ENCODE data around the gene LRRC1. TPM values are rescaled to one million over a fixed set of nuclear protein-coding genes. Genes with fewer than 3 reads are reported as not detected.

LRRC1 gene
- total and polyA plus RNA-seq, 8 donors: 8.6 to 16.4 (median 10.3) TPM

DNA sequence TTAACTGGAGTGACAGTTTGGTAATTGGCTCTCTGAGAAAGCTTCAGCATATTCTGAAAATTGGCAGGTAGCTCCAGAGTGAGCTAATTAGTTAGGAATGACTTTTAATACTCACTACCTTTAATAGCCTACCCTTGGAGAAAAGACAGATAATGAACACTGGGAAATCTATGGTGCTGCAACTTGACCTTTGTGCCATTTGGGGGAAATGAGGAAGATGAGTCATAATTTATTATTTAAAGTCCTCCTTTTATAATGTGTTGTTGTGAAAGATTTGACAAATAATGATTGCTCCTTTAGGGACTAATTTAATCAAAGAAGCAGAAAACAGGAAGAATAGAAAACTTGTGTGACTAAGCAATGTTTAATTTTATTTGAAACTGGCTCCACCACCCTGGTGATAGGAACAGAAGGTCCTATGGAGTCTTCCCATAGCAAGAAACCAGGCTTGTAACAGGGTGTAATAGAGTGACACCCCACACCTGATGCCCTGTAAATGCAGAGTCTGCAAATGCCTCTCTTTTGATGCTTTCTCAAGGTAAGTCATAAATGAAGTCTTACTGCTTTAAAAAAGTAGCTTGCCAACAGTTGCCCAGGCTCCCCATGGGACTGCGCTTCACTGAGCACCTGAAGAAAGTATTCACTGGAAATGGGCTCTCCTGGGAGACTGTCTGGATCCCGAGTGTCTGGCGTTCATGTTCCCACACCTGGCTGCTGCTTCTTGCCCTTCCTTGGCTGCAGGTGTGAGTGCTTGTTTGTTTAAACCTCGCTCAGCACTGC lies 134.4 kb downstream of the LRRC1 start:
- no peaks in the 10 kb centered on the region for H3K36me3 ChIP-seq
- intact Hi-C loops (cut with DNase I): no loop called here
- no peak overlapping the region for H3K27ac ChIP-seq
- TF ChIP-seq, protein P1, sequence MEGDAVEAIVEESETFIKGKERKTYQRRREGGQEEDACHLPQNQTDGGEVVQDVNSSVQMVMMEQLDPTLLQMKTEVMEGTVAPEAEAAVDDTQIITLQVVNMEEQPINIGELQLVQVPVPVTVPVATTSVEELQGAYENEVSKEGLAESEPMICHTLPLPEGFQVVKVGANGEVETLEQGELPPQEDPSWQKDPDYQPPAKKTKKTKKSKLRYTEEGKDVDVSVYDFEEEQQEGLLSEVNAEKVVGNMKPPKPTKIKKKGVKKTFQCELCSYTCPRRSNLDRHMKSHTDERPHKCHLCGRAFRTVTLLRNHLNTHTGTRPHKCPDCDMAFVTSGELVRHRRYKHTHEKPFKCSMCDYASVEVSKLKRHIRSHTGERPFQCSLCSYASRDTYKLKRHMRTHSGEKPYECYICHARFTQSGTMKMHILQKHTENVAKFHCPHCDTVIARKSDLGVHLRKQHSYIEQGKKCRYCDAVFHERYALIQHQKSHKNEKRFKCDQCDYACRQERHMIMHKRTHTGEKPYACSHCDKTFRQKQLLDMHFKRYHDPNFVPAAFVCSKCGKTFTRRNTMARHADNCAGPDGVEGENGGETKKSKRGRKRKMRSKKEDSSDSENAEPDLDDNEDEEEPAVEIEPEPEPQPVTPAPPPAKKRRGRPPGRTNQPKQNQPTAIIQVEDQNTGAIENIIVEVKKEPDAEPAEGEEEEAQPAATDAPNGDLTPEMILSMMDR (IDR thresholded peaks at IDR 0.05): no peak
- no peaks in the 10 kb centered on the region for H3K9me3 ChIP-seq
- ATAC-seq (no peak), DNase-seq (no peak)
- H3K27me3 ChIP-seq: no peaks in the 10 kb centered on the region
- no peak overlapping the region for H3K4me3 ChIP-seq
- H3K4me1 ChIP-seq: peaks cover 3% of the 10 kb centered on the region in 2 donors

DNA sequence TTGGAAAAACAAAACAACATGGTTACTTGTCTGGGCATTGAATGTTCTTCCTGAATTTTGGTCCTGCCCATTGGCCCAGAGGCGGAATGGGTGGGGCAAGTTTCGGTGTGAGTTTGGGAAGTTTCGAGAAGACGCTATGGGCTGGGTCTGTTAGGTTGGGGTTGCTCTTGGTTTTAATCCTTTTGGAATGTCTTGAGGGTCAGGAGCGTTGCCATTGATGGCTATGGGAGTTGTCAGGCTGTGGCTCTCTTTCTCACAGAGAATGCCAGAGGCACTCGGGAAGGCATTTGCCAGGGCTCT lies 135.0 kb downstream of the LRRC1 start:
- ATAC-seq: no peak
- H3K27ac ChIP-seq: no peak overlapping the region
- DNase-seq: no peak
- no peaks in the 10 kb centered on the region for H3K27me3 ChIP-seq
- H3K4me1 ChIP-seq: peaks cover 3% of the 10 kb centered on the region in 2 donors
- no peak overlapping the region for H3K4me3 ChIP-seq
- intact Hi-C loops (cut with DNase I): no loop called here
- H3K36me3 ChIP-seq: no peaks in the 10 kb centered on the region
- TF ChIP-seq, protein P1 (IDR thresholded peaks at IDR 0.05): no peak
- H3K9me3 ChIP-seq: no peaks in the 10 kb centered on the region

DNA sequence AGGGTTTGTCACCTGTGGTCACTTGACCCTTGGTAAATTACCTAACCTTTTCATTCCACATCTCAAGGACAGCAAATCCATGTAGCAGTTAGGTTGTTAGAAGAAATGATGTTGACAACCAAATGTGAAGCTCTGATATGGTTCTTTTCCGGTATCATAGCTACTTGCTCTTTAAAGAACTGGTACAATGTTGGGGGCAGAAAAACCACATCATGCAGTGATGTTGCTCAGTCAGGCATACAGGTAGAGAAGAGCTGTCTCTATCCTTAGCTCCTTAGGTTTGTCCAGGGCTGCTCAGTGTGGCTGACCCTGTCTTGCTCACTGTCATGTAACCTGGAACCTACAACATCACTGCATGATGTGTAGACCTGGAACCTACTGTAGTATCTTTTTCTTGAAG lies 135.5 kb downstream of the LRRC1 start:
- Histone ChIP-seq H3K9me3 (no peaks in the 10 kb centered on the region), H3K4me3 (no peak overlapping the region), H3K4me1 (peaks cover 3% of the 10 kb centered on the region in 2 donors), H3K27ac (no peak overlapping the region), H3K36me3 (no peaks in the 10 kb centered on the region), H3K27me3 (no peaks in the 10 kb centered on the region)
- intact Hi-C loops (cut with DNase I): no loop called here
- DNase-seq (no peak), ATAC-seq (no peak)
- TF ChIP-seq, protein P1 (IDR thresholded peaks at IDR 0.05): no peak

DNA sequence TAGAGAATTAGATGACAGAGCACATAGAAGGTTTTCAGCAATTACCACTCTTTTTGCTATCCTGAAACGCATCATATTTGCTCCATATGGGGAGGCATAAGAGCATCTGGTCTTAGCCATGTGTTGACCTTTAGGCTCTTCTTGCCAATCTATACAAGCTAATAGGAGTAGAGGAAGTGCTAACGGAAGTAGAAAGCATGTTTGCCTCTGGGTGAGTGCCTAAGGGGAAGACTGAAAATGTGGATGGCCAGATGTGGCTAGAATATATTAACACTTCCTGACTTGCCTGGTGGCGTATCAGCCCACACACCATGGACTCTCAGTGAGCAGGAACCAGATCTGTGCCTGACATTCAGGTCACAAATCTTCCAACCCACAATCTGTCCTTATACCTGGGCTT lies 136.3 kb downstream of the LRRC1 start:
- no peaks in the 10 kb centered on the region for H3K36me3 ChIP-seq
- H3K4me3 ChIP-seq: no peak overlapping the region
- TF ChIP-seq, protein P1 (IDR thresholded peaks at IDR 0.05): no peak
- no peaks in the 10 kb centered on the region for H3K27me3 ChIP-seq
- intact Hi-C loops (cut with DNase I): no loop called here
- H3K4me1 ChIP-seq: peaks cover 3% of the 10 kb centered on the region in 2 donors
- DNase-seq (no peak), ATAC-seq (no peak)
- no peaks in the 10 kb centered on the region for H3K9me3 ChIP-seq
- no peak overlapping the region for H3K27ac ChIP-seq

DNA sequence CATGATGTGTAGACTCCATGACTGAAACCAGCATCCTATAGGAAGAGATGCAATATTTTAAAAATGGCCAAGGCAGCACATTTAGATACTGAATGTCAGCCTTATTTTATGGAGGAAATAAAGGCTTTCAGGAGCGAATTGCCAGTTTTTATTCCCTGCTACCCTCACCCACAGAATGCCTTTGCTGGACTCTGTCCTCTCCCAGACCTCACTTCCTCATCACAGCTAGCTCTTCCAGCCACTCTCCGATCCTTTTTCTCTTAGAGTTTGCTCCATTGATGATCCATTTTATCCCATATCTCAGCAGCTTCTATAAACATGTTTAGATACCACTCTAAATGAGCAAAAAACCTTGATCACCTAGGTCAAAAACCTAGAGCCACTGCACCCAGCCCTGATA lies 137.7 kb downstream of the LRRC1 start:
- H3K4me3 ChIP-seq: no peak overlapping the region
- H3K27me3 ChIP-seq: no peaks in the 10 kb centered on the region
- TF ChIP-seq, protein P1 (IDR thresholded peaks at IDR 0.05): no peak
- intact Hi-C loops (cut with DNase I): no loop called here
- H3K36me3 ChIP-seq: no peaks in the 10 kb centered on the region
- peaks cover 0 to 3% of the 10 kb centered on the region in 2 donors for H3K4me1 ChIP-seq
- DNase-seq (no peak), ATAC-seq (no peak)
- no peak overlapping the region for H3K27ac ChIP-seq
- no peaks in the 10 kb centered on the region for H3K9me3 ChIP-seq

Measured in left lung (tissue), 10 donors.